GM10847 (cell line): ENCODE data around the gene MINDY4B.

Experiments used
- POLR2A ChIP-seq: IDR thresholded peaks from 2 replicates; pipeline ENCODE4 v1.6.1; 2011; ENCODE audit not compliant: insufficient read length; ENCODE audit errors: extremely low read depth

The MINDY4B gene

GRCh38 chr3:150876611-150877265, 28.5 kb downstream of the MINDY4B start:
- no peak for TF ChIP-seq POLR2A

GRCh38 chr3:150875548-150875947, 29.7 kb downstream of the MINDY4B start:
- TF ChIP-seq POLR2A: no peak

- TF ChIP-seq POLR2A: no peak
Observed at GRCh38 chr3:150874666-150875219, 30.5 kb downstream of the MINDY4B start.

- TF ChIP-seq POLR2A: no peak
Observed at GRCh38 chr3:150871192-150871591, 34.0 kb downstream of the MINDY4B start.

DNA sequence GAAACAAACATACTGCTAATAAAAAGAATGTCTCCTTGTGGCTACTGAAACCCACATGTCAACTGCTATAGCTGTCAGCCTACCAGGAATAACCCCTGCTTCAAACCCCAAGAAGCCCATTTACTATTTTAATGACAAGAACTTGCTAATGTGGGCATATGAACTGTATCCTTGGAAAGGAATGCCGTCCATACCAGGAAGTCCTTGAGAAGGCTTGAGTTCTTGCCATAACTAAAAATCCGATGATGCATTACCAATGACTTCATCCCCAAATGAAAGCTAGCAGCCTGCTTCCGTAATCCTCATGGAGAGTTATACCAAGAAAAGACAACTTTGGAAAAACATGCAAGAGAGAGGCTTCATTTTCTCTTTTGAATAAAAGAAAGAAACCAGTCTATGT, 34.8 kb downstream of the MINDY4B start:
- no peak for TF ChIP-seq POLR2A

- no peak for TF ChIP-seq POLR2A
Observed at GRCh38 chr3:150868282-150868681, 37.0 kb downstream of the MINDY4B start.

GRCh38 chr3:150867434-150867833, 37.8 kb downstream of the MINDY4B start:
- no peak for TF ChIP-seq POLR2A

- no peak for TF ChIP-seq POLR2A
Observed at GRCh38 chr3:150861851-150862250, 43.4 kb downstream of the MINDY4B start.

GRCh38 chr3:150850191-150850590, 55.0 kb downstream of the MINDY4B start:
- TF ChIP-seq POLR2A: no peak

DNA sequence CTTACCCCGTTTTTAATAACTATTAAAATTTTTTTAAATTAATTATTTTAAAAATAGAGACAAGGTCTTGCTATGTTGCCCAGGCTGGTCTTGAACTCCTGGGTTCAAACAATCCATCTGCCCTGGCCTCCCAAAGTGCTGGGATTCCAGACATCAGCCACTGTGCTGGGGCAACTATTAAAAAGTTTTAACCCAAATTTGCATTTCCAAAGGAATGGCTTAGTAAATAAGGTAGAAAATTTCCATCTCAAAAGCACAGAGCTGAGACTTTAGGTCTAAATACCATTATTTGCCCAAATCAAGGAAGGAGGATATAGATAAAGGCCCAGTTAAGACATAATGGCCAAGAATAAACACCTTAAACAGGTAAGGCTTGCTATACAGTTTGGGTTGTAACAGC, 56.4 kb downstream of the MINDY4B start:
- no peak for TF ChIP-seq POLR2A

DNA sequence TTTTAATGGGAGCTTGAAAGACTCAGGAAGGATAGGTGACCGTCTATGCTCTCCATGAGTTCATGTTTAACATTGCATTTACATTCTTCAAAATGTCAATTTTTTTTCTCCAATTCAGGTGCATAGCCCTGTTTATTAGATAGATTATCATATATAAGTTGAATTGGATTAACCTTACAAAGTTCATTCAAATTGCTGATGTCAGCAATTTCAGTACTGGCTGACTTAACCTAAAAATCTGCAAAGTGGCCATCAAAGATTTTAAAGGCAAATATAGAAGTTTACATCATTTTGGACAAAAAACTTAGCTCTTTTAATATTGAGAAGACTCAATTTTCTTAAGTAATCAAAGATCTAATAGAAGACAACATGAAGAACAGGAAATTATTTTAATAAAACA, 57.8 kb downstream of the MINDY4B start:
- TF ChIP-seq POLR2A: no peak

DNA sequence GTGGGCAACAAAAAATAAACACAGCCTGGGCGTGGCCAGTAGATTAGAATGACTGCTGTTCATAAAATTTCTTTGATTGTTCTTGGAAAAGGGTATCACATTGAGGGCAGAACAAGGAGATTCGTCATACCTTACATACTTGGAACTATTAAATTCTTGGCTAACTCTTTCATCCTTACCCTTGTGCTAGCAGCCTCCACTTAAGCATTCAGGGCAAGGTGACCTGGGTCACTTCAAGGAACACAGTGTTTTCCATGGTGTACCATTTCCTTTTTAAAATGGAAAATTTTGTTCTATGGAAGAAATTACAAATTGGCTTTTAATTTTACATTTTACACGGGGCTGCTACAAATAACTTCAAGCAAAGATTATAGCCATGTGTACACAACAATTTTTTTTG, 60.8 kb downstream of the MINDY4B start:
- TF ChIP-seq POLR2A: no peak

DNA sequence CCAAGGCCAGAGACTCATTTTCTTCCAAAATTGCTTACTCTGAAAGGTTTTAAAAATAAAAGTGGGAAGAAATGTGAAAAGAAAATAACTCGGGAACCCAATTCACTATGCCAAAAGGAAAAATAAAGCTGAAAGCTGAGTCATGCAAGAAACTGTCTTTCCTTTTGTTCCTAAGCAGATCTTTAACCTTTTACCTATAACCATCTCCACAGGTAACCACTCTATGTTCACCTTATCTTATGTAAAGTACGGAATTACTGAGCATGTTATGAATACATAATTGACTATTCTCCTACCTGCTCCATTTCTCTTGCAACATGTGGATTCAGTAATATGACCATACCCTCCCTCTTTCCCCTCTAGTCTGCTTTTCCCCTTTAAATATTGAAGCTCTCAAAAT, 62.0 kb downstream of the MINDY4B start:
- TF ChIP-seq POLR2A: no peak

DNA sequence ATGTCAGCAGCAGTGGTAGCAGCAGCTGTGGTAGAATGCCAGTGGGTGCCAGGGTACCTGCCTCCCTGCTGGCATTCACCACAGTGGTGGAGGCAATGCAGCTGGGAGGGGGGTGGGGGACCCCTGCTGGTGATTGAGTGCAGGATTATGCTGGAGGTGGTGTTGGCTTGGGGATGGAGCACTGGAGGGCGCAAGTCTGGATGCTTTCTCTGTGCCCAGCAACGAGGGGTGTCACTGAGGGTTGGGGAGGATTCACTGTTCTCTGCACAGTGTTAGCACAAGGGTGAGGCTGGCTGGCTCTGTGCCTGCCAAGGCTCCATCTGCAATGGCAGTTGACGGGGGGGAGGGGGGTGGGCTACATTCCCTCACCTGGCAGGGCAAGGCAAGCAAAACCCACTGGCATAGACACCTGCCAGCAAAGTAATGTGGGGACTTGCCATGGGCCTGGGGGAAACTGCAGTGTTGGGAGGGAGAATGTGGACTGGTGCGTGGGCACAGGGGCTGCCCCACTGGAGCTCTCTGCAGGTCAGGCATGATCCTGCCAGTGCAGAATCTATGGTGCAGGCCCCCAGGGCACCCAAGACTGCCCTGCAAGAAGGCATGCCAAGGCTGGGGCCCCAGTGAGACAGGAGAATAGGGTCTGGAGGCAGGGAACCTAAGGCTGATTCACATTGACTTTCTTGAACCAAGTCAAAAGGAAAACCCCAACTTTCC, 64.3 kb downstream of the MINDY4B start:
- no peak for TF ChIP-seq POLR2A

DNA sequence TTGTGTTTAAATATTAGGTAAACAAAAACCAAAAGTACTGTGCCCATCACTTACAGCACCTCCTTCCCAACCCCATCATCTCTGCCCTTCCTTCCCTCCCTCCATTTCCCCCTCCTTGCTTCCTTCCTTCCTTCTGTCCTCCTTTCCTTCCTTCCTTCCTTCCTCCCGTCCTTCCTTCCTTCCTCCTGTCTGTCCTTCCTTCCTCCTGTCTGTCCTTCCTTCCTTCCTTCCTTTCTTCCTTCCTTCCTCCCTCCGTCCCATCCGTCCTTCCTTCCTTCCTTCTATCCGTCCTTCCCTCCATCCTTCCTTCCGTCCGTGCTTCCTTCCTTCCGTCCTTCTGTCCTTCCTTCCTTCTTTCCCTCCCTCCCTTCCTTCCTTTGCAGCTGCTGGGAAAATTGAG, 74.5 kb downstream of the MINDY4B start:
- TF ChIP-seq POLR2A: no peak

GRCh38 chr3:150830094-150830681, 75.1 kb downstream of the MINDY4B start:
- TF ChIP-seq POLR2A: no peak

- no peak for TF ChIP-seq POLR2A
Observed at GRCh38 chr3:150829408-150829807, 75.8 kb downstream of the MINDY4B start.

GRCh38 chr3:150828997-150829396, 76.2 kb downstream of the MINDY4B start:
- TF ChIP-seq POLR2A: no peak
